GM18858 (cell line): ENCODE measurements around the gene SRBD1.
"Not testable (repeated sequence)": the region's sequence is repeated elsewhere in the genome, so short reads cannot be mapped to it uniquely, and the experiment has no call there.

ENCODE experiments used
- ATAC-seq: cut with Tn5 transposase; IDR thresholded peaks from one replicate; pipeline ENCODE4 v1.9.1; 2021; ENCODE audit not compliant: unreplicated experiment

Gene SRBD1

DNA sequence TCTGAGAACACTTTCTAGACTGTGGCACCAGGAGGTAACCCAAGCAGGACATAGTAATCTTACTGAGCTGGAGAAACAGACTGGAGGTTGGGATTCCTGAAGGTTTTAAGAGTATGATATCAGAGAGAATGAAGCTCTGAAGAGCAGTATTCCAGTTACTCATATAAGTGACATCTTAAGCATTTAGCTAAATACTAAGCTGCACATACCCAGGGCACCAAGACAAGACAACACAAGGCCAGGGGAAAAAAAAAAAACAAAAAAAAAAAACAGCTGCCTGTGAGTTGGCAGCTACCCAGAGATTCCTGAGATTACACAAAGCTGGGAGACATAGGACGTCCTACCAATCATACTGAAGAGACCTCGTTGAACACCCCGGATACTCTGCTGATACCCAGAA, 175.8 kb downstream of the SRBD1 start:
- no peak for ATAC-seq

DNA sequence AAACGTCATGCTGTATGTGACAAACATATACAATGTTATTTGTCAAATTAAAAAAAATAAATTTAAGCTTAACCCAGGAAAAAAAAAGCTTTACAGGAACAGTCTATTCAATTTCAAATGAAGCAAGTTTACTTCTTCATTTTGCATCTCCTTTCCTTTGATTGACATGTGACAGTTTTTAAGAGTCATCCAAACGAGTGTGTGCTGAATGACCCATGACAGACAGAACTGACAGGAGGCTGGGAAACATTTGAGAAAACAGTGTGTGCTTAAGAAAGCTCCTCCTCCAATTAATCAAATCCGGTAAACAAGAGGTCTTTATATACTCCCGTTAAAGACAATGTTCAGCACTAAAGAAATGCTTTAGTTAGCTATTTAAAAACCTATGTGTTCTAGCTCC, 177.7 kb downstream of the SRBD1 start:
- ATAC-seq: no peak

GRCh38 chr2:45432406-45432805, 178.7 kb downstream of the SRBD1 start:
- ATAC-seq: no peak

- ATAC-seq: not testable (repeated sequence)
Observed at GRCh38 chr2:45426025-45426424, 185.0 kb downstream of the SRBD1 start.

- ATAC-seq: no peak
Observed at GRCh38 chr2:45422921-45423320, 188.1 kb downstream of the SRBD1 start.

- ATAC-seq: no peak
Observed at GRCh38 chr2:45418532-45418931, 192.5 kb downstream of the SRBD1 start.

DNA sequence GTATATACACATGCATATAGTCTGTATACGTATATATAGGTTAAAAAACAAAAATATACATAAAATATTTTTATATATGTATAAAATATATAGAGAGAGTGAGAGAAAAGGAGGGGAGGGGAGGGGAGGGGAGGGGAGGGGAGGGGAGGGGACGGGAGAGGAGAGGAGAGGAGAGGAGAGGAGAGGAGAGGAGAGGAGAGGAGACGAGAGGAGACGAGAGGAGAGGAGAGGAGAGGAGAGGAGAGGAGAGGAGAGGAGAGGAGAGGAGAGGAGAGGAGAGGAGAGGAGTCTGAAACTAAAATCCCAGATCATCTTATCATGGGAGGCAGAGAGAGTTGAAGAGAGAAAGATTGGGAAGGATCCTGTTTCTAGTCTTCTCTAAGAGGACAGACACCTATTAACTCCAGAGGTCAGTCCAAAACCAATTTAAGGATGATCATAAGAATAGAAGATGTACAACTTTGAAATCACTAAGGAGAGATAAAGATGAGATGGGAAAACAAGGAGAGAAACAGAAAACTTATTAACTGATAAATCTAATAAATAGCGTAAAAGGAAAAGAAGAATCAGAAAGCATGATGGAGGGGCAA, 195.4 kb downstream of the SRBD1 start:
- ATAC-seq: no peak

- ATAC-seq: no peak
Observed at GRCh38 chr2:45412754-45413379, 198.2 kb downstream of the SRBD1 start.

- no peak for ATAC-seq
Observed at GRCh38 chr2:45409677-45410076, 201.4 kb downstream of the SRBD1 start.

- ATAC-seq: no peak
Observed at GRCh38 chr2:45406621-45407020, 204.4 kb downstream of the SRBD1 start.

- ATAC-seq: no peak
Observed at GRCh38 chr2:45404807-45405297, 206.2 kb downstream of the SRBD1 start.

DNA sequence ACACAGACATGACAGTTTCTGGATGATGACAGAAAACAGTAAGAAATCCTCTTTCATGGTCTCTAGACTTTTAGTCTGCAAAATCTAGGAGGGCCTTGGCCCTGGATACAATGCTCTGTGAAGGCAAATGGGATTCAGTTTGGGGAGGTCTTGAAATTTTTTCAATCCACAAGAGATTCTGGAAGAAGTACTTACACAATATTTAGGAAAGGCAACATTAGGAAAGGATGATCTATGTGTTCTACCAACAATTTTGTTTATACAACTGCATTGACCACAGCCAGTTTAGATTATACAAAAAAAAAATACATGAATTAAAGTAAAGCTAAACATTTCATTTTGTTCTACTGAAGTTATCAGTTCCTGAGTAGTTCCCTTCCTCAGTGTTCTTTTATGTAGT, 208.0 kb downstream of the SRBD1 start:
- no peak for ATAC-seq

GRCh38 chr2:45401431-45401922, 209.6 kb downstream of the SRBD1 start:
- no peak for ATAC-seq

GRCh38 chr2:45399040-45399784, 211.9 kb downstream of the SRBD1 start:
- ATAC-seq: no peak

GRCh38 chr2:45397292-45397691, 213.8 kb downstream of the SRBD1 start:
- no peak for ATAC-seq

GRCh38 chr2:45396671-45397070, 214.4 kb downstream of the SRBD1 start:
- no peak for ATAC-seq

DNA sequence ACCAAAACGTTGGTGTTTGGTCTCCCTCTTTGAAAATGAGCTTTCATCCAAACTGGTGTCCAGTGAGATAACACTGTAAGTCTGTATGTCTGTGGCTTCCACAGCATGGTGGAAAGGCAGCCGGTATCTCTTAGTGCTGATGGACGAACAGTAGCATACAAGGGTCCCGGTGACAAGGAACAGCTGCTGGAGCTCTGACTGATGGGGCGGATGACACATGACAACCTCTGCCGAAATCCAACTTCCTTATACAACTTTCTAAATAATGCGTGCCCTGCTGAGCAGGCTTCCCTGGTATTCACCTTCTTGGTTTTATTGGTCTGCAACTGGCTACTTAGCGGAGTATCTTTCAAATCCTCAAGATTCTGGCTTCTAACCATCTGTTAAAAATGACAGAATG, 216.2 kb downstream of the SRBD1 start:
- ATAC-seq: no peak

DNA sequence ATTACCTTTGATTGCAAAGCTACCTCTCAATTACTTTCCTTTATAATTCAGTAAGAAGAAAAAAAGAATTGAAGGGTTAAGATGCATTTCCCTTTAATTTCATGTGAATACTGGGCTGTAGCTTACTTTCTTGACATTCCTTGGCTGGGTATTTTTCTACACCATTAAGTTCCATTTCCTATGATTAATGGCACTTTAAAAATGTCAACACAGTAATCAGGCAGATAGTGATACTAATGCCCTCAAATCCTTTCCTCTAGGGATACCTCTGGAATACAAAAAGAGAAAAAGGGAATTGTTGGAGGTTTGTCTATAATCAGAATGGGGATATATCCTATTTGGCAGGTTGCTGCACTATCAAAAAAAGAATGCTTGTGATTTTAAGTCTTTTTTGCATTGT, 216.9 kb downstream of the SRBD1 start:
- no peak for ATAC-seq

DNA sequence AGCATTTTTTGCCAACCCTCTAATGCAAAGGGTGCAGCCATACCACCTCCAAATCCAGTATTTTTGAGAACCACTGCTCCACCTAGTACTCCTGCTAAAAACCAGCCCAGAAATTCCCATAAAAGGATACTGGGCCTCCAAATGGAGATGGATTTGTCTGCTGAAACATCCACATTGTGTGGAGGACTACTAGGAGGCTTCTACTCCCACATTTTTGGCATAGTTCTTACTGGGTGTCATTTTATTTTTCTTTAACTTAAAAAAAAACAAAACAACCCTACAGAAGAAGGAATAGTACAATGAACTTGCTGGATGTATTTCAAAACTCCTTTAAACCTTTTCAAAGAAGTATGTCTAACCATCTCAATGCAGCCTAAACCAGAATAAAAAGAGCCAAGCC, 219.2 kb downstream of the SRBD1 start:
- ATAC-seq: no peak

GRCh38 chr2:45390861-45391260, 220.2 kb downstream of the SRBD1 start:
- ATAC-seq: no peak

DNA sequence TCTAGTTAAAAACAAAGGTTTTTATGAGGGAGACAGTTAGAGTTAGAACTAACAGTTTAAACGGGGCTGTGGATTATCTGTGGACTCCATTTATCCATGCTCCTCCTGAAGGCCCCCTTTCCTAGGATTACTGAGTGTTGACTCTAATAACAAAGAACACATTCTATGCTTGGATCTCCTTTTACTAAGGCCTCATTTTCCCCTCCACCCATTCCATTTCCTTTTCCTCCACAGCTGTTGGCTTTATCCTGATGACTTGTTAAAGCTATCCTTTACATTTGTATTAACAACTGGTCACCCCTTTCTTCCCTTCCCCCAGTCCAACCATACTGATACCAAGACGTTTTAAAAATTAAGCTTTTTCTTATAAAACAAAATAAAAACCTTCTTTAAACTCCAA, 220.6 kb downstream of the SRBD1 start:
- ATAC-seq: no peak

- ATAC-seq: no peak
Observed at GRCh38 chr2:45388541-45389100, 222.4 kb downstream of the SRBD1 start.
